HEK293 (cell line): Measurements from ENCODE around the gene HSPB6.

Experiments
- CTCF ChIA-PET: fragments of 350-600 bp; formaldehyde crosslinking; extraction: SDS; loops from one replicate; lab custom pipeline; 2021; ENCODE audit warnings: antibody characterized with exemption; lab: Yijun Ruan, JAX
- POLR2A ChIA-PET: fragments of 300-600 bp; formaldehyde crosslinking; extraction: SDS; loops from one replicate; lab custom pipeline; 2020; ENCODE audit warnings: antibody characterized with exemption, inconsistent platforms; lab: Yijun Ruan, JAX
- H3K27ac ChIP-seq: fragments of 200-500 bp; sonication (Bioruptor generic); 2 replicates; pipeline ENCODE4 v1.5.1; 2014; ENCODE audit warnings: low read depth, low read length, control low read depth, inconsistent platforms; ENCODE audit errors: extremely low read depth
- H3K36me3 ChIP-seq, 2 experiments: fragments of 200-500 bp in 1 of 2; sonication (Bioruptor generic) in 1 of 2; 1 replicate in 1 of 2; 2 replicates in 1 of 2; pipeline ENCODE4 v1.5.1; 2014 to 2017; ENCODE audit warnings: inconsistent platforms in 2 of 2, low read length in 2 of 2; ENCODE audit not compliant: control insufficient read depth in 2 of 2, insufficient read depth in 1 of 2
- H3K4me1 ChIP-seq: fragments of 200-500 bp; sonication (Bioruptor generic); 2 replicates; pipeline ENCODE4 v1.5.1; 2014; ENCODE audit warnings: mild to moderate bottlenecking, low read length, inconsistent platforms; ENCODE audit not compliant: control insufficient read depth, insufficient read depth
- H3K4me3 ChIP-seq: 2 replicates; pipeline ENCODE4 v1.5.1; 2011; ENCODE audit warnings: low read depth, mild to moderate bottlenecking, control low read depth, low read length, moderate library complexity
- H3K9me3 ChIP-seq: fragments of 200-500 bp; sonication (Bioruptor generic); 2 replicates; pipeline ENCODE4 v1.5.1; 2014; ENCODE audit warnings: low read depth, low read length, inconsistent platforms; ENCODE audit not compliant: control insufficient read depth, insufficient read depth
- ATF2 ChIP-seq: fragments of 450-650 bp; formaldehyde crosslinking; IDR thresholded peaks from 2 replicates; pipeline ENCODE4 v1.5.1; 2016; ENCODE audit warnings: missing biosample characterization, missing genetic modification characterization, low read depth
- ELK4 ChIP-seq: IDR thresholded peaks from 2 replicates; pipeline ENCODE4 v1.6.1; 2011; ENCODE audit warnings: mild to moderate bottlenecking, low read depth, low read length, borderline replicate concordance
- HOXA7 ChIP-seq: sonication (generic); formaldehyde crosslinking; IDR thresholded peaks from 2 replicates; pipeline ENCODE4 v1.8.1; 2022; ENCODE audit warnings: missing genetic modification reagents, borderline replicate concordance
- INSM2 ChIP-seq: fragments of 450-650 bp; formaldehyde crosslinking; IDR thresholded peaks from 2 replicates; pipeline ENCODE4 v1.5.1; 2016; ENCODE audit warnings: missing biosample characterization, missing genetic modification characterization
- OSR2 ChIP-seq: fragments of 450-650 bp; formaldehyde crosslinking; IDR thresholded peaks from 2 replicates; pipeline ENCODE4 v1.5.1; 2016; ENCODE audit warnings: missing biosample characterization, missing genetic modification characterization
- PBX3 ChIP-seq: sonication (generic); formaldehyde crosslinking; IDR thresholded peaks from 2 replicates; pipeline ENCODE4 v1.8.1; 2022; ENCODE audit warnings: mild to moderate bottlenecking, moderate library complexity, missing genetic modification reagents
- PRDM6 ChIP-seq: fragments of 450-650 bp; formaldehyde crosslinking; IDR thresholded peaks from 2 replicates; pipeline ENCODE4 v1.5.1; 2017; ENCODE audit warnings: missing biosample characterization, missing genetic modification characterization
- SALL2 ChIP-seq: fragments of 450-650 bp; formaldehyde crosslinking; IDR thresholded peaks from 2 replicates; pipeline ENCODE4 v1.5.0; 2017; ENCODE audit warnings: missing biosample characterization, mild to moderate bottlenecking, missing genetic modification characterization, borderline replicate concordance
- TCF7L2 ChIP-seq: IDR thresholded peaks from 2 replicates; pipeline ENCODE4 v1.6.1; 2011; ENCODE audit warnings: low read depth, mild to moderate bottlenecking, inconsistent platforms, low read length, moderate library complexity, borderline replicate concordance
- YY2 ChIP-seq: fragments of 450-650 bp; formaldehyde crosslinking; IDR thresholded peaks from 2 replicates; pipeline ENCODE4 v1.5.1; 2016; ENCODE audit warnings: missing biosample characterization, missing genetic modification characterization
- ZEB2 ChIP-seq: fragments of 450-650 bp; formaldehyde crosslinking; IDR thresholded peaks from 2 replicates; pipeline ENCODE4 v1.5.1; 2016; ENCODE audit warnings: missing biosample characterization, missing genetic modification characterization
- ZFP69B ChIP-seq: fragments of 450-650 bp; formaldehyde crosslinking; IDR thresholded peaks from 2 replicates; pipeline ENCODE4 v1.5.1; 2016; ENCODE audit warnings: missing biosample characterization, missing genetic modification characterization
- ZNF16 ChIP-seq: fragments of 450-650 bp; formaldehyde crosslinking; IDR thresholded peaks from 2 replicates; pipeline ENCODE4 v1.5.1; 2016; ENCODE audit warnings: low read depth, missing biosample characterization, missing genetic modification characterization
- ZNF169 ChIP-seq: fragments of 450-650 bp; formaldehyde crosslinking; IDR thresholded peaks from 2 replicates; pipeline ENCODE4 v1.5.1; 2016; ENCODE audit warnings: missing biosample characterization, missing genetic modification characterization
- ZNF2 ChIP-seq: fragments of 450-650 bp; formaldehyde crosslinking; IDR thresholded peaks from 2 replicates; pipeline ENCODE4 v1.5.1; 2016; ENCODE audit warnings: missing biosample characterization, missing genetic modification characterization
- ZNF354C ChIP-seq: fragments of 450-650 bp; formaldehyde crosslinking; IDR thresholded peaks from 2 replicates; pipeline ENCODE4 v1.5.1; 2016; ENCODE audit warnings: missing biosample characterization, missing genetic modification characterization, low read depth, borderline replicate concordance
- ZNF362 ChIP-seq: fragments of 450-650 bp; formaldehyde crosslinking; IDR thresholded peaks from 2 replicates; pipeline ENCODE4 v1.5.1; 2016; ENCODE audit warnings: missing biosample characterization, missing genetic modification characterization
- ZNF621 ChIP-seq: fragments of 450-650 bp; formaldehyde crosslinking; IDR thresholded peaks from 2 replicates; pipeline ENCODE4 v1.5.1; 2017; ENCODE audit warnings: missing biosample characterization, missing genetic modification characterization
- ZNF624 ChIP-seq: fragments of 450-650 bp; formaldehyde crosslinking; IDR thresholded peaks from 2 replicates; pipeline ENCODE4 v1.5.1; 2017; ENCODE audit warnings: missing biosample characterization, missing genetic modification characterization
- TF ChIP-seq, protein P1 (sequence below): fragments of 450-650 bp; formaldehyde crosslinking; IDR thresholded peaks from 2 replicates; pipeline ENCODE4; 2016; ENCODE audit warnings: missing biosample characterization, missing genetic modification characterization
- TF ChIP-seq, protein P2 (sequence below): fragments of 450-650 bp; formaldehyde crosslinking; IDR thresholded peaks from 2 replicates; pipeline ENCODE4 v1.5.1; 2016; ENCODE audit warnings: missing biosample characterization, missing genetic modification characterization
- TF ChIP-seq, protein P3 (sequence below): fragments of 450-650 bp; formaldehyde crosslinking; IDR thresholded peaks from 2 replicates; pipeline ENCODE4 v1.5.1; 2017; ENCODE audit warnings: missing biosample characterization, mild to moderate bottlenecking, missing genetic modification characterization, moderate library complexity

Gene HSPB6

DNA sequence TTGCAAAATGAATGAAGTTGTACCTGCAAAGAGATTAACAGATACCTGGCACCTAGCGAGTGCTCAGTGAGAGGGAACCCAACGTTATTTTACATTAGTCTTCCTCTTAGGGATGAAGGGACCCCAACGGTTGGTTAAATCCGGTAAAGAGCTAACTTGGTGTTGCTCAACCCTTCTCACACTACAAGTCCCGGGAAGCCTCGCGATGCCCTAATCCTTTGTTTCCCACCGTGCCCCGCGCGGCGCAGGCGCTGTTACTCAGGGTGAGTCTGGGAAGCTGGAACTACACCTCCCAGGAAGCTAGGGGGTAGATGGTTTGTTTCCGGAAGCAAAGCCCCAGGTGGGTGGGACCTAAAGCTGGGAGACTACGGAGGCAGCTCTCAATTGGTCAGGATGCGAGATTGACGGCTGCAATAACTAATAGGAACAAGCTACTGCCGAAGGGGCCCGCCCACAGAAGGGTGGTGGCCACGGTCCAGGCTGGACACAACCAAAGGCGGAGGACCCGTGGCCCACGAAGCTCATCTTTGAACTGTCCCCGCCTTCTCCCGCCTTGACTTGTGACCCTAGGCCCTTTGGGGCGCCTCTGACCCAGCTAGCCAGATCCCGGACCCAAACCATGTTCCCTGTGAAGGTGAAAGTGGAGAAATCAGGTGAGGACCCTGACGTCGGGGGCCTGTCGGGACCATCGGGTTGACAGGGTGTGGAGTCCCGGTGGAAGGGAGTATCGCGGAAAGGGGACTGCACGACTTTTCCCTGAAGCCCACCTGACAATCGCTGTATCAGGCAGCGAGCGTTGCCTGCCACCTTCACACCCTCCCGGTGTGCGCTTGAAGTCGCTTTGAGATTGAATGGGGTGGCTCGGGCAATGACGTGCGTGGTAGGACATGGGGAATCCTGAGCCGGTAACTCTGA, 8.5 kb downstream of the HSPB6 start, which contains the start of gene LIN37:
Gene LIN37, plus strand, starts transcription at position 471 of the 915 bp plus-strand sequence. Its CDS starts 149 bp downstream, at position 620.
- ChIA-PET POLR2A (interaction anchor here (0.6 to 2.9 kb wide), 53 partner anchors 8 to 607 kb away, joined by 3 to 87 read pairs (median 6); partner anchors contain the start of genes ALKBH6, COX6B1, HAUS5 and HSPB6), CTCF (interaction anchor here (0.6 to 4.9 kb wide), 15 partner anchors 8 to 704 kb away, joined by 3 to 37 read pairs (median 4); partner anchors contain the start of gene HSPB6)
- H3K36me3 ChIP-seq, result peaks cover 20 to 51% of the 10 kb centered on the region in 2 experiments
- peak within 1 kb of the TSS; percentile 63 for H3K4me3 ChIP-seq
- H3K9me3 ChIP-seq, result no peaks in the 10 kb centered on the region; the same call in none of the 2 replicates
- peaks cover 30% of the 10 kb centered on the region for H3K4me1 ChIP-seq
- H3K27ac ChIP-seq, result peak within 1 kb of the TSS; percentile 68
- peak; percentile 46; the same call in 1 of the 2 replicates for TF ChIP-seq ZEB2
- TF ChIP-seq, protein P1, sequence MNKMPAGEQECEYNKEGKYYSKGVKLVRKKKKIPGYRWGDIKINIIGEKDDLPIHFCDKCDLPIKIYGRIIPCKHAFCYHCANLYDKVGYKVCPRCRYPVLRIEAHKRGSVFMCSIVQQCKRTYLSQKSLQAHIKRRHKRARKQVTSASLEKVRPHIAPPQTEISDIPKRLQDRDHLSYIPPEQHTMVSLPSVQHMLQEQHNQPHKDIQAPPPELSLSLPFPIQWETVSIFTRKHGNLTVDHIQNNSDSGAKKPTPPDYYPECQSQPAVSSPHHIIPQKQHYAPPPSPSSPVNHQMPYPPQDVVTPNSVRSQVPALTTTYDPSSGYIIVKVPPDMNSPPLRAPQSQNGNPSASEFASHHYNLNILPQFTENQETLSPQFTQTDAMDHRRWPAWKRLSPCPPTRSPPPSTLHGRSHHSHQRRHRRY (tag by site-specific recombination), result no peak
- no peak for TF ChIP-seq HOXA7 (CRISPR knock-in tag)
- TF ChIP-seq PBX3 (CRISPR knock-in tag), result peak; percentile 91
- TF ChIP-seq, protein P2, sequence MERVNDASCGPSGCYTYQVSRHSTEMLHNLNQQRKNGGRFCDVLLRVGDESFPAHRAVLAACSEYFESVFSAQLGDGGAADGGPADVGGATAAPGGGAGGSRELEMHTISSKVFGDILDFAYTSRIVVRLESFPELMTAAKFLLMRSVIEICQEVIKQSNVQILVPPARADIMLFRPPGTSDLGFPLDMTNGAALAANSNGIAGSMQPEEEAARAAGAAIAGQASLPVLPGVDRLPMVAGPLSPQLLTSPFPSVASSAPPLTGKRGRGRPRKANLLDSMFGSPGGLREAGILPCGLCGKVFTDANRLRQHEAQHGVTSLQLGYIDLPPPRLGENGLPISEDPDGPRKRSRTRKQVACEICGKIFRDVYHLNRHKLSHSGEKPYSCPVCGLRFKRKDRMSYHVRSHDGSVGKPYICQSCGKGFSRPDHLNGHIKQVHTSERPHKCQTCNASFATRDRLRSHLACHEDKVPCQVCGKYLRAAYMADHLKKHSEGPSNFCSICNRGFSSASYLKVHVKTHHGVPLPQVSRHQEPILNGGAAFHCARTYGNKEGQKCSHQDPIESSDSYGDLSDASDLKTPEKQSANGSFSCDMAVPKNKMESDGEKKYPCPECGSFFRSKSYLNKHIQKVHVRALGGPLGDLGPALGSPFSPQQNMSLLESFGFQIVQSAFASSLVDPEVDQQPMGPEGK (tag by site-specific recombination), result peak; percentile 74
- TF ChIP-seq SALL2 (tag by site-specific recombination), result no peak
- peak; percentile 74 for TF ChIP-seq INSM2 (tag by site-specific recombination)
- no peak for TF ChIP-seq ZNF16 (tag by site-specific recombination)
- no peak for TF ChIP-seq PRDM6 (tag by site-specific recombination)
- TF ChIP-seq ZNF169, result no peak
- TF ChIP-seq, protein P3, sequence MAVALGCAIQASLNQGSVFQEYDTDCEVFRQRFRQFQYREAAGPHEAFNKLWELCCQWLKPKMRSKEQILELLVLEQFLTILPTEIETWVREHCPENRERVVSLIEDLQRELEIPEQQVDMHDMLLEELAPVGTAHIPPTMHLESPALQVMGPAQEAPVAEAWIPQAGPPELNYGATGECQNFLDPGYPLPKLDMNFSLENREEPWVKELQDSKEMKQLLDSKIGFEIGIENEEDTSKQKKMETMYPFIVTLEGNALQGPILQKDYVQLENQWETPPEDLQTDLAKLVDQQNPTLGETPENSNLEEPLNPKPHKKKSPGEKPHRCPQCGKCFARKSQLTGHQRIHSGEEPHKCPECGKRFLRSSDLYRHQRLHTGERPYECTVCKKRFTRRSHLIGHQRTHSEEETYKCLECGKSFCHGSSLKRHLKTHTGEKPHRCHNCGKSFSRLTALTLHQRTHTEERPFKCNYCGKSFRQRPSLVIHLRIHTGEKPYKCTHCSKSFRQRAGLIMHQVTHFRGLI (tag by site-specific recombination), result no peak; the same call in 1 of the 2 replicates
- TF ChIP-seq ZNF624, result no peak
- no peak for TF ChIP-seq ZNF621 (tag by site-specific recombination)
- no peak for TF ChIP-seq YY2 (tag by site-specific recombination)
- no peak for TF ChIP-seq ELK4
- TF ChIP-seq ZNF362 (tag by site-specific recombination), result no peak
- TF ChIP-seq ATF2 (tag by site-specific recombination), result no peak
- peak; percentile 85 for TF ChIP-seq ZNF2 (tag by site-specific recombination)
- peak; percentile 43; the same call in 1 of the 2 replicates for TF ChIP-seq ZFP69B (tag by site-specific recombination)
- peak; percentile 77 for TF ChIP-seq OSR2
- TF ChIP-seq ZNF354C, result no peak
- TF ChIP-seq TCF7L2, result no peak
